Fibroblast of lung (primary cell): Measurements from ENCODE around the gene RELCH.

Source experiments
- CTCF ChIP-seq, 2 donors: IDR thresholded peaks in 1 of 2; conservative IDR thresholded peaks in 1 of 2; 1 replicate in 1 of 2; 2 replicates in 1 of 2; pipeline ENCODE4 v1.5.1; 2011 to 2012; ENCODE audit warnings: low read length in 2 of 2, control low read depth in 1 of 2, inconsistent platforms in 1 of 2, low read depth in 1 of 2, mild to moderate bottlenecking in 1 of 2
- EZH2 ChIP-seq: IDR thresholded peaks from 2 replicates; pipeline ENCODE4 v1.5.1; 2012; ENCODE audit warnings: low read length, control low read depth, mild to moderate bottlenecking; ENCODE audit errors: missing control alignments

GRCh38 chr18:62250475-62250874, 63.4 kb downstream of the RELCH start:
- TF ChIP-seq CTCF (conservative IDR thresholded peaks at IDR 0.05 in 1 of 2, IDR thresholded peaks at IDR 0.05 in 1 of 2; ENCODE audit: low read depth in 1 of 2, low read length in 2 of 2) (no peak), EZH2 (no peak)
